CD4-positive, alpha-beta T cell (primary cell): Measurements from ENCODE around the gene VWA3B. TPM values are rescaled to one million over a fixed set of nuclear protein-coding genes. Genes with fewer than 3 reads are reported as not detected.

Experiments used
- ATAC-seq: fragments of 200-7000 bp; cut with Tn5 transposase; one replicate; pipeline ENCODE4 v1.10.0; 2022; ENCODE audit warnings: mild to moderate bottlenecking; ENCODE audit not compliant: poor library complexity
- CTCF ChIA-PET: fragments of 350-600 bp; sonication (Branson Sonifier 250); formaldehyde crosslinking; loops from one replicate; lab custom pipeline; 2021; ENCODE audit warnings: antibody characterized with exemption, inconsistent platforms; lab: Charles Lee
- POLR2A ChIA-PET: fragments of 350-600 bp; sonication (Branson Sonifier 250); formaldehyde crosslinking; loops from one replicate; lab custom pipeline; 2021; ENCODE audit warnings: antibody characterized with exemption, inconsistent platforms; lab: Charles Lee
- DNase-seq, 14 experiments: peaks; one replicate each; pipeline ENCODE4 v3.0.0-alpha.2; 2013 to 2020; ENCODE audit warnings: mixed read lengths in 2 of 14
- H3K27ac ChIP-seq, 2 donors: one replicate each; pipeline versions ENCODE4 v1.5.1 to v1.7.0; 2013; ENCODE audit warnings: low read length in 2 of 2, low read depth in 1 of 2, mild to moderate bottlenecking in 1 of 2
- H3K27me3 ChIP-seq, 2 experiments: 1 replicate in 1 of 2; 2 replicates in 1 of 2; pipeline versions ENCODE4 v1.6.1 to v1.7.0; 2013; ENCODE audit warnings: low read length in 2 of 2, control low read depth in 1 of 2, mild to moderate bottlenecking in 1 of 2, moderate library complexity in 1 of 2; ENCODE audit not compliant: insufficient read depth in 2 of 2, control insufficient read depth in 1 of 2
- H3K36me3 ChIP-seq: one replicate; pipeline ENCODE4 v1.6.1; 2013; ENCODE audit warnings: low read length, control low read depth; ENCODE audit not compliant: insufficient read depth
- H3K4me1 ChIP-seq: one replicate; pipeline ENCODE4 v1.6.1; 2013; ENCODE audit warnings: low read length, control low read depth; ENCODE audit not compliant: insufficient read depth
- H3K4me3 ChIP-seq: one replicate; pipeline ENCODE4 v1.5.1; 2013; ENCODE audit warnings: mild to moderate bottlenecking, low read length, moderate library complexity
- H3K9me3 ChIP-seq, 2 experiments: 1 replicate in 1 of 2; 2 replicates in 1 of 2; pipeline versions ENCODE4 v1.6.1 to v1.7.0; 2013; ENCODE audit warnings: low read length in 2 of 2, mild to moderate bottlenecking in 2 of 2, control low read depth in 1 of 2, moderate library complexity in 1 of 2; ENCODE audit not compliant: control insufficient read depth in 1 of 2, insufficient read depth in 1 of 2
- H3K27ac Mint-ChIP-seq: one replicate; pipeline ENCODE4 v1.8.0; 2020; ENCODE audit warnings: mixed read lengths
- H3K27me3 Mint-ChIP-seq: one replicate; pipeline ENCODE4 v1.8.0; 2021; ENCODE audit warnings: mixed read lengths
- H3K36me3 Mint-ChIP-seq: one replicate; pipeline ENCODE4 v1.8.0; 2021; ENCODE audit warnings: low read depth, mixed read lengths
- H3K4me1 Mint-ChIP-seq: one replicate; pipeline ENCODE4 v1.8.0; 2021; ENCODE audit warnings: low read depth, mixed read lengths
- H3K4me3 Mint-ChIP-seq: one replicate; pipeline ENCODE4 v1.8.0; 2020; ENCODE audit warnings: mild to moderate bottlenecking, mixed read lengths
- H3K9me3 Mint-ChIP-seq: one replicate; pipeline ENCODE4 v1.8.0; 2020; ENCODE audit warnings: mixed read lengths
- CTCF ChIP-seq: fragments of 200-600 bp; IDR thresholded peaks from one replicate; pipeline ENCODE4 v1.8.0; 2022; ENCODE audit warnings: antibody characterized with exemption, mild to moderate bottlenecking
- intact Hi-C, 2 experiments: fragments of 100-400 bp; cut with DNase I in 1 of 2; cut with micrococcal nuclease in 1 of 2; formaldehyde crosslinking; loops; one replicate each; pipeline versions ENCODE4 v1.15.1 to v1.9.0; 2023 to 2025; cut with DNase I, micrococcal nuclease
- total RNA-seq, 174 experiments: library from RNA in 2 of 174; stranded (reverse) in 2 of 174; gene quantifications; one replicate each; pipeline ENCODE4 v1.2.3 and lab custom pipeline; 2021 to 2026

VWA3B gene
- total RNA-seq, 2 experiments from 2014 or later: not detected

GRCh38 chr2:98298683-98299164 lies 211.8 kb downstream of the VWA3B start:
- ATAC-seq (no peak), DNase-seq (no peak)
- no peak for TF ChIP-seq CTCF
- Histone ChIP-seq H3K27me3 (peaks cover 7 to 8% of the 10 kb centered on the region in 2 experiments), H3K36me3 (no peaks in the 10 kb centered on the region), H3K27ac (no peak overlapping the region), H3K4me3 (no peak overlapping the region), H3K4me1 (no peaks in the 10 kb centered on the region), H3K9me3 (peaks cover 0 to 6% of the 10 kb centered on the region in 2 experiments)
- no peaks in the 10 kb centered on the region for H3K4me1 Mint-ChIP-seq
- POLR2A ChIA-PET: no interaction called here
- H3K4me3 Mint-ChIP-seq: no peak overlapping the region
- CTCF ChIA-PET: no interaction called here
- H3K27ac Mint-ChIP-seq: no peak overlapping the region
- peaks cover 38% of the 10 kb centered on the region for H3K27me3 Mint-ChIP-seq
- intact Hi-C loops: no loop called here
- H3K9me3 Mint-ChIP-seq: no peaks in the 10 kb centered on the region
- no peaks in the 10 kb centered on the region for H3K36me3 Mint-ChIP-seq

- POLR2A ChIA-PET: no interaction called here
- TF ChIP-seq CTCF: no peak
- no peak for ATAC-seq
- H3K36me3 Mint-ChIP-seq: no peaks in the 10 kb centered on the region
- no peaks in the 10 kb centered on the region for H3K9me3 Mint-ChIP-seq
- peaks cover 40% of the 10 kb centered on the region for H3K27me3 Mint-ChIP-seq
- Histone ChIP-seq H3K4me3 (no peak overlapping the region), H3K27me3 (peaks cover 4 to 8% of the 10 kb centered on the region in 2 experiments), H3K9me3 (peaks cover 0 to 6% of the 10 kb centered on the region in 2 experiments), H3K27ac (no peak overlapping the region), H3K36me3 (no peaks in the 10 kb centered on the region), H3K4me1 (no peaks in the 10 kb centered on the region)
- no peak overlapping the region for H3K4me3 Mint-ChIP-seq
- CTCF ChIA-PET: no interaction called here
- DNase-seq: no peak
- intact Hi-C loops: no loop called here
- H3K4me1 Mint-ChIP-seq: no peaks in the 10 kb centered on the region
- no peak overlapping the region for H3K27ac Mint-ChIP-seq
These were observed 212.4 kb downstream of the VWA3B start for GRCh38 chr2:98299211-98299905.

GRCh38 chr2:98300141-98300874 lies 213.3 kb downstream of the VWA3B start:
- Histone ChIP-seq H3K27ac (no peak overlapping the region), H3K27me3 (peaks cover 0 to 9% of the 10 kb centered on the region in 2 experiments), H3K4me1 (no peaks in the 10 kb centered on the region), H3K9me3 (peaks cover 0 to 9% of the 10 kb centered on the region in 2 experiments), H3K4me3 (no peak overlapping the region), H3K36me3 (no peaks in the 10 kb centered on the region)
- ChIA-PET POLR2A (no interaction called here), CTCF (no interaction called here)
- TF ChIP-seq CTCF: no peak
- H3K27me3 Mint-ChIP-seq: peaks cover 40% of the 10 kb centered on the region
- ATAC-seq (no peak), DNase-seq (no peak)
- H3K36me3 Mint-ChIP-seq: no peaks in the 10 kb centered on the region
- no peaks in the 10 kb centered on the region for H3K4me1 Mint-ChIP-seq
- no peak overlapping the region for H3K4me3 Mint-ChIP-seq
- H3K27ac Mint-ChIP-seq: no peak overlapping the region
- no peaks in the 10 kb centered on the region for H3K9me3 Mint-ChIP-seq
- intact Hi-C loops: no loop called here
